ENCODE measurements around the gene FGR.
A peak's percentile ranks its signal among the peaks of the same experiment; 100 is the strongest.

FGR gene

GRCh38 chr1:27603681-27604578, 31.1 kb downstream of the FGR start, which contains the start of gene AHDC1:
TSS of gene AHDC1 (minus strand) at chr1:27604144. CDS start at chr1:27552115, 52,029 bp downstream.
- DNase-seq (ENCODE audit: extremely low spot score, insufficient read length, low read depth) (peak; percentile 80), FAIRE-seq (peak; percentile 70)

- DNase-seq (ENCODE audit: extremely low spot score, insufficient read length, low read depth) (no peak), FAIRE-seq (no peak)
Observed at GRCh38 chr1:27603309-27603680, 31.7 kb downstream of the FGR start.

- DNase-seq (ENCODE audit: extremely low spot score, insufficient read length, low read depth) (no peak), FAIRE-seq (no peak)
Observed at GRCh38 chr1:27602462-27603308, 32.3 kb downstream of the FGR start.

GRCh38 chr1:27601771-27602461, 33.1 kb downstream of the FGR start:
- FAIRE-seq: peak; percentile 21
- DNase-seq (ENCODE audit: extremely low spot score, insufficient read length, low read depth): no peak

GRCh38 chr1:27601321-27601770, 33.6 kb downstream of the FGR start:
- no peak for DNase-seq (ENCODE audit: extremely low spot score, insufficient read length, low read depth)
- no peak for FAIRE-seq

GRCh38 chr1:27600498-27601175, 34.3 kb downstream of the FGR start:
- no peak for DNase-seq (ENCODE audit: extremely low spot score, insufficient read length, low read depth)
- no peak for FAIRE-seq

GRCh38 chr1:27599605-27600497, 35.1 kb downstream of the FGR start:
- DNase-seq (ENCODE audit: extremely low spot score, insufficient read length, low read depth) (no peak), FAIRE-seq (no peak)

GRCh38 chr1:27598902-27599528, 36.0 kb downstream of the FGR start:
- FAIRE-seq: no peak
- DNase-seq (ENCODE audit: extremely low spot score, insufficient read length, low read depth): no peak

GRCh38 chr1:27598295-27598687, 36.7 kb downstream of the FGR start:
- FAIRE-seq (no peak), DNase-seq (ENCODE audit: extremely low spot score, insufficient read length, low read depth) (no peak)

GRCh38 chr1:27597516-27598294, 37.3 kb downstream of the FGR start:
- FAIRE-seq (no peak), DNase-seq (ENCODE audit: extremely low spot score, insufficient read length, low read depth) (no peak)

GRCh38 chr1:27596986-27597385, 38.0 kb downstream of the FGR start:
- no peak for DNase-seq (ENCODE audit: extremely low spot score, insufficient read length, low read depth)
- FAIRE-seq: no peak

- FAIRE-seq (no peak), DNase-seq (ENCODE audit: extremely low spot score, insufficient read length, low read depth) (no peak)
Observed at GRCh38 chr1:27596261-27596660, 38.7 kb downstream of the FGR start.

- no peak for FAIRE-seq
- DNase-seq (ENCODE audit: extremely low spot score, insufficient read length, low read depth): no peak
Observed at GRCh38 chr1:27595597-27595996, 39.4 kb downstream of the FGR start.

- no peak for DNase-seq (ENCODE audit: extremely low spot score, insufficient read length, low read depth)
- FAIRE-seq: no peak
Observed at GRCh38 chr1:27594564-27595510, 40.1 kb downstream of the FGR start.

- no peak for FAIRE-seq
- DNase-seq (ENCODE audit: extremely low spot score, insufficient read length, low read depth): no peak
Observed at GRCh38 chr1:27593678-27594563, 41.1 kb downstream of the FGR start.

All from GM18507 (cell line).